Activated CD4-positive, alpha-beta memory T cell treated with anti-CD3 and anti-CD28 coated beads, Interleukin-2, amount 10 ng/mL, durations not matched to agents 7 days and 5 days (primary cell): ENCODE measurements around the gene EDEM1. TPM values are rescaled to one million over a fixed set of nuclear protein-coding genes. Genes with fewer than 3 reads are reported as not detected.

Experiments
- CTCF ChIA-PET: fragments of 350-600 bp; sonication (Branson Sonifier 250); formaldehyde crosslinking; loops from one replicate; lab custom pipeline; 2021; ENCODE audit warnings: antibody characterized with exemption, inconsistent platforms; lab: Charles Lee
- POLR2A ChIA-PET: fragments of 350-600 bp; sonication (Branson Sonifier 250); formaldehyde crosslinking; loops from one replicate; lab custom pipeline; 2021; ENCODE audit warnings: antibody characterized with exemption; lab: Charles Lee
- DNase-seq: peaks from one replicate; pipeline ENCODE4 v3.0.0-alpha.2; 2020
- H3K27ac Mint-ChIP-seq: one replicate; pipeline ENCODE4 v1.8.0; 2021; ENCODE audit warnings: mild to moderate bottlenecking, mixed read lengths
- H3K27me3 Mint-ChIP-seq: one replicate; pipeline ENCODE4 v1.8.0; 2021; ENCODE audit warnings: mixed read lengths
- H3K36me3 Mint-ChIP-seq: one replicate; pipeline ENCODE4 v1.8.0; 2021; ENCODE audit warnings: low read depth, mixed read lengths
- H3K4me1 Mint-ChIP-seq: one replicate; pipeline ENCODE4 v1.8.0; 2021; ENCODE audit warnings: mixed read lengths
- H3K4me3 Mint-ChIP-seq: one replicate; pipeline ENCODE4 v1.8.0; 2021; ENCODE audit warnings: mild to moderate bottlenecking, mixed read lengths
- H3K9me3 Mint-ChIP-seq: one replicate; pipeline ENCODE4 v1.8.0; 2021; ENCODE audit warnings: mixed read lengths
- total RNA-seq, 2 experiments: library from RNA; stranded (reverse); gene quantifications; one replicate each; pipeline ENCODE4 v1.2.3, GENCODE V29; 2021

Gene EDEM1
- total RNA-seq, 2 experiments from 2014 or later: 148 to 150 TPM

- DNase-seq: no peak
- Mint-ChIP-seq H3K36me3 (no peaks in the 10 kb centered on the region), H3K27ac (no peak overlapping the region), H3K4me1 (no peaks in the 10 kb centered on the region), H3K4me3 (no peak overlapping the region), H3K9me3 (no peaks in the 10 kb centered on the region), H3K27me3 (no peaks in the 10 kb centered on the region)
- POLR2A ChIA-PET: no interaction called here
- CTCF ChIA-PET: no interaction called here
These were observed 64.6 kb downstream of the EDEM1 start for GRCh38 chr3:5252131-5252530.

DNA sequence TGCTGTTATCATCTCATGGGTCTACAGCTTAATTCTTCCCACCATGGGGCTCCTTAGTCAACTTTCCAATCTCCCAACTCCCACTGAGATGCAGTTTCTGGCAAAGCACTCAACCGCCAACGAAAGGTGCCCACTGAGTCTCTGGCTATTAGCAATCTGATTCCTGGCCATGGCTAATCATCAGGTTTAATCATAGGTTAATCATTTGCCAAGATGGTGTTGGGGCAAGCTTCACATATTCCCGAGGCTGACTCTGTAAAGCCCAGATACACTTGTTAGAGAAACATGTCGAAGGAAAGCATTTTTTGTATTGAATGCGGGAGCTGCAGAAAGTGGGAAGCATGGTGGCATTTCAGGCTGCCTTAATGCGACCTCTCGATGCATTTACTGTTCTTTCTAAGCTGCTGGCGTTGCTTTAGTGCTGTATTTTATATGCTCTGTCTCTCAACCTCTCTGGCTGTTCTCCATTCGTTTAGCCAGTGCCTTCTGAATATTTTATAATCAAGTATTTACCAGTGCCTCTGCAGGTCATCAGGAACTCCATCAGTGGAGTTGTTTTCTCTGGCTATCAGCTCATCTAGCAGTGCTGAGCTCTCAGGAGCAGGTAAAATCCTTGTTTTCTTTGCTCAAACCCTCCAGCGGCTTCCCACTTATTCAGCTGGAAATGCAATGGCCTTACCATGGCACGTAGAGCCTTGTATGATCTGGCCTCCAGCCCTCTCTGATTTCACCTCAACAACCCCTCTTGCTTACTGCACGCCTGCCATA, 67.0 kb downstream of the EDEM1 start:
- no peak overlapping the region for H3K4me3 Mint-ChIP-seq
- no peaks in the 10 kb centered on the region for H3K36me3 Mint-ChIP-seq
- no peak overlapping the region for H3K27ac Mint-ChIP-seq
- H3K27me3 Mint-ChIP-seq: no peaks in the 10 kb centered on the region
- ChIA-PET POLR2A (no interaction called here), CTCF (interaction anchor here (0.7 kb wide), 1 partner anchor 16 kb away, joined by 3 read pairs; no protein-coding TSS in a partner anchor)
- no peak for DNase-seq
- H3K4me1 Mint-ChIP-seq: no peaks in the 10 kb centered on the region
- H3K9me3 Mint-ChIP-seq: no peaks in the 10 kb centered on the region

DNA sequence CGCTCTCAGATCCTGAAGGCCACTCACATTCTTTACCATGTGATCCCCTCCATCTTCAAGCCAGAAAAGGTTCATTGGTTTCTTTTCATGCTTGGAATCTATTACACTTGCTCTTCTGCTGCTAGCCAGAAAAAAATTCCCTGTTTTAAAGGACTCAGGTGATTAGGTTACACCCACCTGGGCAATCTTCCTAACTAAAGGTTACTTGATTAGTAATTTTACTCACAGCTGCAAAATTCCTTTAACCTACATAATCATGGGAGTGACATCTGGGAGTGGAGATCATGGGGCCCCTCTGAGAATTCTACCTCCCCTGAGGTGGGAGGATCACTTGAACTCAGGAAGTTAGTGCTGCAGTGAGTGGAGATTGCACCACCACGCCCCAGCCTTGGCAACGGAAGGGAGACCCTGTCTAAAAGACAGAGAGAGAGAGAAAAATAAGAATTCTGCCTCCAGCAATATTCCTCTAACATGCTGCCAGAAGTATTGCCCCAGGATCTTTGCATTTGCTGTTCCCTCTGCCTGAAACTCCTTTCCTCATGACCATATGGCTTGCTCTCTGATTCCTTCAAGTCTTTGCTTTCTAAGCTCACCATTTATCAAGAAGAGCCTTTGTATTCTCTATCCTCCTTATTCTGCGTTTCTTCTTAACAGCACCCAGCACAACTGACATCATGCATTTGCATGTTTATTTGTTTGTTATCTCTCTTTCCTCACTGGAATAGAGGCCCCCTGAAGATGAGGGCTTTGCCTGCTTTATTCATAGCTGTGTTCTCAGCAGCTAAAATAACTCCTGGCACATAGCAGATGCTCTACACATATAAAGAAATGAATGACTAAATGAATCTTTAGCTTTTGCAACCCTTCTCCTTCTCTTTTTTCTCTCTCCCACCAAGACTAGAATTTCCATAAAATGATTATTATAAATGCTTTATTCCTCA, 68.2 kb downstream of the EDEM1 start:
- no peaks in the 10 kb centered on the region for H3K9me3 Mint-ChIP-seq
- no peak for DNase-seq
- H3K27ac Mint-ChIP-seq: no peak overlapping the region
- H3K4me1 Mint-ChIP-seq: peaks cover 2% of the 10 kb centered on the region
- H3K36me3 Mint-ChIP-seq: no peaks in the 10 kb centered on the region
- CTCF ChIA-PET: no interaction called here
- no peak overlapping the region for H3K4me3 Mint-ChIP-seq
- no peaks in the 10 kb centered on the region for H3K27me3 Mint-ChIP-seq
- POLR2A ChIA-PET: no interaction called here

GRCh38 chr3:5258526-5258925, 71.0 kb downstream of the EDEM1 start:
- Mint-ChIP-seq H3K27me3 (no peaks in the 10 kb centered on the region), H3K9me3 (no peaks in the 10 kb centered on the region), H3K4me3 (no peak overlapping the region), H3K4me1 (peaks cover 4% of the 10 kb centered on the region), H3K27ac (no peak overlapping the region), H3K36me3 (no peaks in the 10 kb centered on the region)
- POLR2A ChIA-PET: no interaction called here
- no peak for DNase-seq
- CTCF ChIA-PET: no interaction called here

DNA sequence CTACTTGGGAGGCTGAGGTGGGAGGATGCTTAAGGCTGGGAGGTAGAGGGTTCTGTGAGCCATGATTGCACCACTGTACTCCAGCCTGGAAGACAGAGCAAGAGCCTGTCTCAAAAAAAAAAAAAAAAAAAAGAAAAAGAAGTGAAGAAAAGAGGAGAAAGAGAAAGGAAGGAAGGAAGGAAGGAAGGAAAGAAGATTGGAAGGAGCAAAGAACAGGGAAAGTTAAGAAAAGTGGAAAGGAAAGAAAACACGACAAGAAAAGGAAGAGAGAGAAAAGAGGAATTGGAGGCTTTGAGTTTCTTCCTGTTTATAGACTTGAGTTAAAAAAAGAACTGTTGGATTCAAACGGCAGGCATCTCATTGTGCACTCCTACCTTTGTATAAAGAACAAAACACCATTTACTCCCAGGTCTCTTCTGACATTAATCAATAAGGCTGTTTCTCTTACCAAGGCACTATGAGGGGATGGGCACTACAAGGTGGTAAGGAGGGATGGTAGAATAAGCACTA, 73.5 kb downstream of the EDEM1 start:
- Mint-ChIP-seq H3K36me3 (no peaks in the 10 kb centered on the region), H3K27ac (no peak overlapping the region), H3K9me3 (no peaks in the 10 kb centered on the region), H3K4me1 (peaks cover 4% of the 10 kb centered on the region), H3K4me3 (no peak overlapping the region), H3K27me3 (peaks cover 3% of the 10 kb centered on the region)
- CTCF ChIA-PET: no interaction called here
- no peak for DNase-seq
- POLR2A ChIA-PET: no interaction called here

DNA sequence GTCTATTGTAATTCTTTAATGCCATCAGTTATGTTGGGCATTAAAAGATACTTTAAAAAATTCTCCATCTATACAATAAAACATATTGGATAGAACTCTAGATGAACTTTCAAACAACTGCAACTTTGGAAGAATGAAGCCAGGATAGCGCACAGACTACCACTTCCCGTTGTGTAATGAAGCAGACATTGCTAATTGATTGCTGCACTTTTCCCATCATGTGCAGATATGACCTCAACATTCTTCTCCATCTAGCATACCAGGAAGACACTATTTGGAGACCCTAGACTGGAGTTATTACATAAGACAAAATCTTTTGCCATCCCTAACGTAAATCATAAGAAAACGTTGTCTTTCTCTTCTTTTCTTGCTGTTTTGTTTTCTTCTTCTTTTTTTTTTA, 75.0 kb downstream of the EDEM1 start:
- H3K27me3 Mint-ChIP-seq: peaks cover 3% of the 10 kb centered on the region
- no peak for DNase-seq
- CTCF ChIA-PET: interaction anchor here (0.7 kb wide), 2 partner anchors 553 to 1514 kb away, joined by 3 read pairs; no protein-coding TSS in a partner anchor
- no peak overlapping the region for H3K27ac Mint-ChIP-seq
- POLR2A ChIA-PET: no interaction called here
- peaks cover 4% of the 10 kb centered on the region for H3K4me1 Mint-ChIP-seq
- no peaks in the 10 kb centered on the region for H3K9me3 Mint-ChIP-seq
- no peaks in the 10 kb centered on the region for H3K36me3 Mint-ChIP-seq
- no peak overlapping the region for H3K4me3 Mint-ChIP-seq

DNA sequence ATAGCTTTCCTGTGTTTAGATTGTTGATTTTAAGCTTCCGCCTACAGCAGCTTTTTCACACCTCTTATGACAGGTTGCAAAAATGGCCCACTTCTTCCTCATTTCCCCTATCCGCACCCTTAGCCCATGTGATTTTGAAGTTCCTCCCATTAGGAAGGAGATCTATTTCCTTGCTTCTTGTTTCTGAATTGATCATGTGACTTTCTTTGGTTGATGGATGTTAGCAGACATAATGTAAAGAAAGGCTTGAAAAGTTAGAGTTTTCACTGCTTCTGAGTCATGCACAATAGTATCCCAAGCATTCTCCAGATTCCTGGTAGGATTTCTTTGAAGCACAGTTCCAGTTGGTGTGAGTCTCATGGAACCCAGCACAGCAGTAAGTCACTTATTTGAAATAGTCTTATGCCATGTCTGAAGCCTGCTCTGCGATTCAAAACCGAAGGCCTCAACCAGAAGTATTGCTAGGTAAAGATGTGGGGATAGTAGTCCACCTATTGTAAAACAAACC, 76.6 kb downstream of the EDEM1 start:
- Mint-ChIP-seq H3K27ac (no peak overlapping the region), H3K9me3 (no peaks in the 10 kb centered on the region), H3K4me1 (peaks cover 4% of the 10 kb centered on the region), H3K27me3 (peaks cover 3% of the 10 kb centered on the region), H3K4me3 (no peak overlapping the region), H3K36me3 (no peaks in the 10 kb centered on the region)
- DNase-seq: no peak
- ChIA-PET CTCF (no interaction called here), POLR2A (no interaction called here)

GRCh38 chr3:5264896-5265770, 77.6 kb downstream of the EDEM1 start:
- no peaks in the 10 kb centered on the region for H3K36me3 Mint-ChIP-seq
- no peak for DNase-seq
- H3K4me1 Mint-ChIP-seq: peaks cover 4% of the 10 kb centered on the region
- no peak overlapping the region for H3K4me3 Mint-ChIP-seq
- CTCF ChIA-PET: no interaction called here
- POLR2A ChIA-PET: no interaction called here
- H3K27ac Mint-ChIP-seq: no peak overlapping the region
- H3K27me3 Mint-ChIP-seq: peaks cover 3% of the 10 kb centered on the region
- no peaks in the 10 kb centered on the region for H3K9me3 Mint-ChIP-seq

- CTCF ChIA-PET: no interaction called here
- no peaks in the 10 kb centered on the region for H3K9me3 Mint-ChIP-seq
These were observed 79.7 kb downstream of the EDEM1 start for GRCh38 chr3:5267252-5267651.

GRCh38 chr3:5267889-5268288, 80.4 kb downstream of the EDEM1 start:
- no peak overlapping the region for H3K27ac Mint-ChIP-seq
- H3K9me3 Mint-ChIP-seq: no peaks in the 10 kb centered on the region
- no peak for DNase-seq
- no peaks in the 10 kb centered on the region for H3K36me3 Mint-ChIP-seq
- POLR2A ChIA-PET: no interaction called here
- CTCF ChIA-PET: no interaction called here
- no peak overlapping the region for H3K4me3 Mint-ChIP-seq
- peaks cover 3% of the 10 kb centered on the region for H3K27me3 Mint-ChIP-seq
- H3K4me1 Mint-ChIP-seq: no peaks in the 10 kb centered on the region

More at GRCh38 chr3:5267252-5267651, 79.7 kb downstream of the EDEM1 start:
- Mint-ChIP-seq H3K4me3 (no peak overlapping the region), H3K4me1 (no peaks in the 10 kb centered on the region), H3K36me3 (no peaks in the 10 kb centered on the region), H3K27ac (no peak overlapping the region), H3K27me3 (peaks cover 3% of the 10 kb centered on the region)
- no peak for DNase-seq
- POLR2A ChIA-PET: no interaction called here
